HEK293 (cell line): ENCODE results near the gene ATP8B4.

Experiments
- CTCF ChIA-PET: fragments of 350-600 bp; formaldehyde crosslinking; extraction: SDS; loops from one replicate; lab custom pipeline; 2021; ENCODE audit warnings: antibody characterized with exemption; lab: Yijun Ruan, JAX
- POLR2A ChIA-PET: fragments of 300-600 bp; formaldehyde crosslinking; extraction: SDS; loops from one replicate; lab custom pipeline; 2020; ENCODE audit warnings: antibody characterized with exemption, inconsistent platforms; lab: Yijun Ruan, JAX
- H3K27ac ChIP-seq: fragments of 200-500 bp; sonication (Bioruptor generic); 2 replicates; pipeline ENCODE4 v1.5.1; 2014; ENCODE audit warnings: low read depth, low read length, control low read depth, inconsistent platforms; ENCODE audit errors: extremely low read depth
- H3K36me3 ChIP-seq, 2 experiments: fragments of 200-500 bp in 1 of 2; sonication (Bioruptor generic) in 1 of 2; 1 replicate in 1 of 2; 2 replicates in 1 of 2; pipeline ENCODE4 v1.5.1; 2014 to 2017; ENCODE audit warnings: inconsistent platforms in 2 of 2, low read length in 2 of 2; ENCODE audit not compliant: control insufficient read depth in 2 of 2, insufficient read depth in 1 of 2
- H3K4me1 ChIP-seq: fragments of 200-500 bp; sonication (Bioruptor generic); 2 replicates; pipeline ENCODE4 v1.5.1; 2014; ENCODE audit warnings: mild to moderate bottlenecking, low read length, inconsistent platforms; ENCODE audit not compliant: control insufficient read depth, insufficient read depth
- H3K4me3 ChIP-seq: 2 replicates; pipeline ENCODE4 v1.5.1; 2011; ENCODE audit warnings: low read depth, mild to moderate bottlenecking, control low read depth, low read length, moderate library complexity
- H3K9me3 ChIP-seq: fragments of 200-500 bp; sonication (Bioruptor generic); 2 replicates; pipeline ENCODE4 v1.5.1; 2014; ENCODE audit warnings: low read depth, low read length, inconsistent platforms; ENCODE audit not compliant: control insufficient read depth, insufficient read depth
- GLI2 ChIP-seq: fragments of 450-650 bp; formaldehyde crosslinking; IDR thresholded peaks from 2 replicates; pipeline ENCODE4; 2017; ENCODE audit warnings: missing biosample characterization, missing genetic modification characterization, low read depth, borderline replicate concordance
- SALL2 ChIP-seq: fragments of 450-650 bp; formaldehyde crosslinking; IDR thresholded peaks from 2 replicates; pipeline ENCODE4 v1.5.0; 2017; ENCODE audit warnings: missing biosample characterization, mild to moderate bottlenecking, missing genetic modification characterization, borderline replicate concordance
- ZBTB7A ChIP-seq: fragments of 450-650 bp; formaldehyde crosslinking; IDR thresholded peaks from 2 replicates; pipeline ENCODE4 v1.5.1; 2016; ENCODE audit warnings: low read depth, missing biosample characterization, missing genetic modification characterization
- ZFP3 ChIP-seq: fragments of 450-650 bp; formaldehyde crosslinking; IDR thresholded peaks from 2 replicates; pipeline ENCODE4 v1.5.1; 2016; ENCODE audit warnings: low read depth, missing biosample characterization, missing genetic modification characterization
- ZFP41 ChIP-seq: fragments of 450-650 bp; formaldehyde crosslinking; IDR thresholded peaks from 2 replicates; pipeline ENCODE4 v1.5.1; 2016; ENCODE audit warnings: missing biosample characterization, missing genetic modification characterization, borderline replicate concordance
- ZNF132 ChIP-seq: fragments of 450-650 bp; formaldehyde crosslinking; IDR thresholded peaks from 2 replicates; pipeline ENCODE4 v1.5.1; 2017; ENCODE audit warnings: missing biosample characterization, missing genetic modification characterization, borderline replicate concordance
- ZNF221 ChIP-seq: fragments of 450-650 bp; formaldehyde crosslinking; IDR thresholded peaks from 2 replicates; pipeline ENCODE4 v1.5.1; 2017; ENCODE audit warnings: missing biosample characterization, missing genetic modification characterization, borderline replicate concordance
- ZNF335 ChIP-seq: fragments of 450-650 bp; formaldehyde crosslinking; conservative IDR thresholded peaks from 2 replicates; pipeline ENCODE4 v1.5.1; 2016; ENCODE audit warnings: missing biosample characterization, missing genetic modification characterization
- ZNF555 ChIP-seq: fragments of 450-650 bp; formaldehyde crosslinking; conservative IDR thresholded peaks from 2 replicates; pipeline ENCODE4 v1.5.1; 2017; ENCODE audit warnings: missing biosample characterization, mild to moderate bottlenecking, missing genetic modification characterization, inconsistent platforms
- ZNF623 ChIP-seq: fragments of 450-650 bp; formaldehyde crosslinking; IDR thresholded peaks from 2 replicates; pipeline ENCODE4 v1.5.1; 2016; ENCODE audit warnings: missing biosample characterization, missing genetic modification characterization
- ZNF624 ChIP-seq: fragments of 450-650 bp; formaldehyde crosslinking; IDR thresholded peaks from 2 replicates; pipeline ENCODE4 v1.5.1; 2017; ENCODE audit warnings: missing biosample characterization, missing genetic modification characterization
- ZNF626 ChIP-seq: fragments of 450-650 bp; sonication (Bioruptor Pico); formaldehyde crosslinking; IDR thresholded peaks from 2 replicates; pipeline ENCODE4 v1.5.1; 2018; ENCODE audit warnings: missing biosample characterization, missing genetic modification characterization, inconsistent platforms
- ZNF658 ChIP-seq: fragments of 450-650 bp; formaldehyde crosslinking; IDR thresholded peaks from 2 replicates; pipeline ENCODE4; 2016; ENCODE audit warnings: missing biosample characterization, missing genetic modification characterization
- ZNF664 ChIP-seq: fragments of 450-650 bp; formaldehyde crosslinking; IDR thresholded peaks from 2 replicates; pipeline ENCODE4 v1.5.1; 2016; ENCODE audit warnings: missing biosample characterization, missing genetic modification characterization
- ZXDB ChIP-seq: fragments of 450-650 bp; formaldehyde crosslinking; IDR thresholded peaks from 2 replicates; pipeline ENCODE4 v1.5.1; 2016; ENCODE audit warnings: missing biosample characterization, missing genetic modification characterization
- TF ChIP-seq, protein P1 (sequence below): fragments of 450-650 bp; formaldehyde crosslinking; IDR thresholded peaks from 2 replicates; pipeline ENCODE4 v1.5.1; 2016; ENCODE audit warnings: missing biosample characterization, missing genetic modification characterization
- TF ChIP-seq, protein P2 (sequence below): fragments of 450-650 bp; formaldehyde crosslinking; IDR thresholded peaks from 2 replicates; pipeline ENCODE4 v1.5.1; 2016; ENCODE audit warnings: missing biosample characterization, missing genetic modification characterization, low read depth
- TF ChIP-seq, protein P3 (sequence below): fragments of 450-650 bp; formaldehyde crosslinking; IDR thresholded peaks from 2 replicates; pipeline ENCODE4 v1.5.1; 2016; ENCODE audit warnings: missing biosample characterization, missing genetic modification characterization
- TF ChIP-seq, protein P4 (sequence below): fragments of 450-650 bp; formaldehyde crosslinking; conservative IDR thresholded peaks from 2 replicates; pipeline ENCODE4 v1.5.1; 2016; ENCODE audit warnings: low read depth, missing biosample characterization, missing genetic modification characterization

ATP8B4 gene

DNA sequence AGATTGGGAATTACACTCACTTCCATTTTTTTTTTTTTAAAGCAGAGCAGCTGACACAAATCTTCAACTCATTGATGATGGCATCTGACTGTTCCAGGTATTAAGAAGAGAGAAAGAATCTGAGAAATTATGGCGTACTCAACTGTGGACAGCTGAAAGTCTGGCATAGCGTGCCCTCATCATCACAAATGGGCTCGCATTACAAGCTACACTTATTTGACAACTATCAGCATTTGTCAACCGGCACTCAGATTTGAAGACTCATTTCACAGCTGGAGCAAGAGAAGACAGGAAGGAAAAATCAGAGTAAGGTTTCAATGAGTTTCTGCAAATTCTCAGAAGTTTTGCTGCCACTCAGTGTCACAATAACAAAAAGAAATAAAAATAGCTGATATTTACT lies 235.9 kb downstream of the ATP8B4 start:
- no peaks in the 10 kb centered on the region for H3K36me3 ChIP-seq
- POLR2A ChIA-PET = no interaction called here
- TF ChIP-seq, protein P1, sequence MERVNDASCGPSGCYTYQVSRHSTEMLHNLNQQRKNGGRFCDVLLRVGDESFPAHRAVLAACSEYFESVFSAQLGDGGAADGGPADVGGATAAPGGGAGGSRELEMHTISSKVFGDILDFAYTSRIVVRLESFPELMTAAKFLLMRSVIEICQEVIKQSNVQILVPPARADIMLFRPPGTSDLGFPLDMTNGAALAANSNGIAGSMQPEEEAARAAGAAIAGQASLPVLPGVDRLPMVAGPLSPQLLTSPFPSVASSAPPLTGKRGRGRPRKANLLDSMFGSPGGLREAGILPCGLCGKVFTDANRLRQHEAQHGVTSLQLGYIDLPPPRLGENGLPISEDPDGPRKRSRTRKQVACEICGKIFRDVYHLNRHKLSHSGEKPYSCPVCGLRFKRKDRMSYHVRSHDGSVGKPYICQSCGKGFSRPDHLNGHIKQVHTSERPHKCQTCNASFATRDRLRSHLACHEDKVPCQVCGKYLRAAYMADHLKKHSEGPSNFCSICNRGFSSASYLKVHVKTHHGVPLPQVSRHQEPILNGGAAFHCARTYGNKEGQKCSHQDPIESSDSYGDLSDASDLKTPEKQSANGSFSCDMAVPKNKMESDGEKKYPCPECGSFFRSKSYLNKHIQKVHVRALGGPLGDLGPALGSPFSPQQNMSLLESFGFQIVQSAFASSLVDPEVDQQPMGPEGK (tag by site-specific recombination) = no peak
- TF ChIP-seq ZBTB7A (tag by site-specific recombination) = no peak
- no peak for TF ChIP-seq ZNF664 (tag by site-specific recombination)
- TF ChIP-seq, protein P2, sequence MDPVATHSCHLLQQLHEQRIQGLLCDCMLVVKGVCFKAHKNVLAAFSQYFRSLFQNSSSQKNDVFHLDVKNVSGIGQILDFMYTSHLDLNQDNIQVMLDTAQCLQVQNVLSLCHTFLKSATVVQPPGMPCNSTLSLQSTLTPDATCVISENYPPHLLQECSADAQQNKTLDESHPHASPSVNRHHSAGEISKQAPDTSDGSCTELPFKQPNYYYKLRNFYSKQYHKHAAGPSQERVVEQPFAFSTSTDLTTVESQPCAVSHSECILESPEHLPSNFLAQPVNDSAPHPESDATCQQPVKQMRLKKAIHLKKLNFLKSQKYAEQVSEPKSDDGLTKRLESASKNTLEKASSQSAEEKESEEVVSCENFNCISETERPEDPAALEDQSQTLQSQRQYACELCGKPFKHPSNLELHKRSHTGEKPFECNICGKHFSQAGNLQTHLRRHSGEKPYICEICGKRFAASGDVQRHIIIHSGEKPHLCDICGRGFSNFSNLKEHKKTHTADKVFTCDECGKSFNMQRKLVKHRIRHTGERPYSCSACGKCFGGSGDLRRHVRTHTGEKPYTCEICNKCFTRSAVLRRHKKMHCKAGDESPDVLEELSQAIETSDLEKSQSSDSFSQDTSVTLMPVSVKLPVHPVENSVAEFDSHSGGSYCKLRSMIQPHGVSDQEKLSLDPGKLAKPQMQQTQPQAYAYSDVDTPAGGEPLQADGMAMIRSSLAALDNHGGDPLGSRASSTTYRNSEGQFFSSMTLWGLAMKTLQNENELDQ = no peak
- TF ChIP-seq ZNF658 (tag by site-specific recombination) = no peak
- no peak for TF ChIP-seq SALL2 (tag by site-specific recombination)
- TF ChIP-seq, protein P3, sequence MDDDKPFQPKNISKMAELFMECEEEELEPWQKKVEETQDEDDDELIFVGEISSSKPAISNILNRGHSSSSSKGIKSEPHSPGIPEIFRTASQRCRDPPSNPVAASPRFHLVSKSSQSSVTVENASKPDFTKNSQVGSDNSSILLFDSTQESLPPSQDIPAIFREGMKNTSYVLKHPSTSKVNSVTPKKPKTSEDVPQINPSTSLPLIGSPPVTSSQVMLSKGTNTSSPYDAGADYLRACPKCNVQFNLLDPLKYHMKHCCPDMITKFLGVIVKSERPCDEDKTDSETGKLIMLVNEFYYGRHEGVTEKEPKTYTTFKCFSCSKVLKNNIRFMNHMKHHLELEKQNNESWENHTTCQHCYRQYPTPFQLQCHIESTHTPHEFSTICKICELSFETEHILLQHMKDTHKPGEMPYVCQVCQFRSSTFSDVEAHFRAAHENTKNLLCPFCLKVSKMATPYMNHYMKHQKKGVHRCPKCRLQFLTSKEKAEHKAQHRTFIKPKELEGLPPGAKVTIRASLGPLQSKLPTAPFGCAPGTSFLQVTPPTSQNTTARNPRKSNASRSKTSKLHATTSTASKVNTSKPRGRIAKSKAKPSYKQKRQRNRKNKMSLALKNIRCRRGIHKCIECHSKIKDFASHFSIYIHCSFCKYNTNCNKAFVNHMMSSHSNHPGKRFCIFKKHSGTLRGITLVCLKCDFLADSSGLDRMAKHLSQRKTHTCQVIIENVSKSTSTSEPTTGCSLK = no peak
- no peak for TF ChIP-seq ZNF132 (tag by site-specific recombination)
- TF ChIP-seq ZNF221 = no peak
- TF ChIP-seq, protein P4, sequence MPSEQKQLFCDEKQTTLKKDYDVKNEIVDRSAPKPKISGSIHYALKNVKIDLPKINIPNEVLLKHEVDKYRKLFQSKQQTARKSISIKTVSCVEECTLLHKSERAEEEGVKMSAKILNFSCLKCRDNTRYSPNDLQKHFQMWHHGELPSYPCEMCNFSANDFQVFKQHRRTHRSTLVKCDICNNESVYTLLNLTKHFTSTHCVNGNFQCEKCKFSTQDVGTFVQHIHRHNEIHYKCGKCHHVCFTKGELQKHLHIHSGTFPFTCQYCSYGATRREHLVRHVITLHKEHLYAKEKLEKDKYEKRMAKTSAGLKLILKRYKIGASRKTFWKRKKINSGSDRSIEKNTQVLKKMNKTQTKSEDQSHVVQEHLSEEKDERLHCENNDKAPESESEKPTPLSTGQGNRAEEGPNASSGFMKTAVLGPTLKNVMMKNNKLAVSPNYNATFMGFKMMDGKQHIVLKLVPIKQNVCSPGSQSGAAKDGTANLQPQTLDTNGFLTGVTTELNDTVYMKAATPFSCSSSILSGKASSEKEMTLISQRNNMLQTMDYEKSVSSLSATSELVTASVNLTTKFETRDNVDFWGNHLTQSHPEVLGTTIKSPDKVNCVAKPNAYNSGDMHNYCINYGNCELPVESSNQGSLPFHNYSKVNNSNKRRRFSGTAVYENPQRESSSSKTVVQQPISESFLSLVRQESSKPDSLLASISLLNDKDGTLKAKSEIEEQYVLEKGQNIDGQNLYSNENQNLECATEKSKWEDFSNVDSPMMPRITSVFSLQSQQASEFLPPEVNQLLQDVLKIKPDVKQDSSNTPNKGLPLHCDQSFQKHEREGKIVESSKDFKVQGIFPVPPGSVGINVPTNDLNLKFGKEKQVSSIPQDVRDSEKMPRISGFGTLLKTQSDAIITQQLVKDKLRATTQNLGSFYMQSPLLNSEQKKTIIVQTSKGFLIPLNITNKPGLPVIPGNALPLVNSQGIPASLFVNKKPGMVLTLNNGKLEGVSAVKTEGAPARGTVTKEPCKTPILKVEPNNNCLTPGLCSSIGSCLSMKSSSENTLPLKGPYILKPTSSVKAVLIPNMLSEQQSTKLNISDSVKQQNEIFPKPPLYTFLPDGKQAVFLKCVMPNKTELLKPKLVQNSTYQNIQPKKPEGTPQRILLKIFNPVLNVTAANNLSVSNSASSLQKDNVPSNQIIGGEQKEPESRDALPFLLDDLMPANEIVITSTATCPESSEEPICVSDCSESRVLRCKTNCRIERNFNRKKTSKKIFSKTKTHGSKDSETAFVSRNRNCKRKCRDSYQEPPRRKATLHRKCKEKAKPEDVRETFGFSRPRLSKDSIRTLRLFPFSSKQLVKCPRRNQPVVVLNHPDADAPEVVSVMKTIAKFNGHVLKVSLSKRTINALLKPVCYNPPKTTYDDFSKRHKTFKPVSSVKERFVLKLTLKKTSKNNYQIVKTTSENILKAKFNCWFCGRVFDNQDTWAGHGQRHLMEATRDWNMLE (tag by site-specific recombination) = no peak
- no peak for TF ChIP-seq ZNF624 (tag by site-specific recombination)
- no peak for TF ChIP-seq ZXDB
- TF ChIP-seq GLI2 (tag by site-specific recombination) = no peak
- no peak for TF ChIP-seq ZNF623
- no peak for TF ChIP-seq ZFP3 (tag by site-specific recombination)
- TF ChIP-seq ZNF335 (tag by site-specific recombination) = no peak
- TF ChIP-seq ZNF626 = no peak
- no peak for TF ChIP-seq ZNF555 (tag by site-specific recombination)
- no peak for TF ChIP-seq ZFP41 (tag by site-specific recombination)
- H3K9me3 ChIP-seq = no peaks in the 10 kb centered on the region
- no peak overlapping the region for H3K27ac ChIP-seq
- CTCF ChIA-PET = no interaction called here
- H3K4me3 ChIP-seq = no peak overlapping the region
- H3K4me1 ChIP-seq = no peaks in the 10 kb centered on the region
